Fibroblast of mammary gland (primary cell): Measurements from ENCODE around the gene DNM2.

ENCODE experiments used
- DNase-seq: peaks from one replicate; pipeline ENCODE4 v3.0.0-alpha.2; 2010; ENCODE audit warnings: low read depth
- H3K4me3 ChIP-seq: 2 replicates; pipeline ENCODE4 v1.5.1; 2011; ENCODE audit warnings: low read depth, mild to moderate bottlenecking, low read length, moderate library complexity; ENCODE audit not compliant: control insufficient read depth
- CTCF ChIP-seq: conservative IDR thresholded peaks from 2 replicates; pipeline ENCODE4 v1.5.1; 2011; ENCODE audit warnings: low read depth, low read length, inconsistent platforms; ENCODE audit not compliant: control insufficient read depth, insufficient read depth

Gene DNM2

GRCh38 chr19:10797541-10798256, 79.8 kb downstream of the DNM2 start:
- no peak for TF ChIP-seq CTCF
- no peak for DNase-seq
- H3K4me3 ChIP-seq = no peak overlapping the region

- no peak for DNase-seq
- TF ChIP-seq CTCF = no peak
- H3K4me3 ChIP-seq = no peak overlapping the region
Measured at GRCh38 chr19:10800488-10800887, 82.6 kb downstream of the DNM2 start.

GRCh38 chr19:10802479-10802878, 84.6 kb downstream of the DNM2 start:
- H3K4me3 ChIP-seq = no peak overlapping the region
- TF ChIP-seq CTCF = no peak
- no peak for DNase-seq

GRCh38 chr19:10803252-10803651, 85.4 kb downstream of the DNM2 start:
- H3K4me3 ChIP-seq = no peak overlapping the region
- no peak for DNase-seq
- no peak for TF ChIP-seq CTCF

- H3K4me3 ChIP-seq = no peak overlapping the region
- no peak for TF ChIP-seq CTCF
Measured at GRCh38 chr19:10805065-10805757, 87.3 kb downstream of the DNM2 start.

GRCh38 chr19:10805758-10806247, 87.9 kb downstream of the DNM2 start:
- no peak overlapping the region for H3K4me3 ChIP-seq
- no peak for TF ChIP-seq CTCF
- DNase-seq = no peak

More at GRCh38 chr19:10805065-10805757, 87.3 kb downstream of the DNM2 start:
- DNase-seq = no peak
